Stimulated activated CD4-positive, alpha-beta T cell treated with anti-CD3 and anti-CD28 coated beads, TNF-alpha, amount 100 ng/mL, for 1 hour (primary cell): ENCODE results near the gene ATG5.

Source experiments
- DNase-seq, 3 donors: peaks; one replicate each; pipeline ENCODE4 v3.0.0-alpha.2; 2020; ENCODE audit warnings: low read depth in 3 of 3, low spot score in 1 of 3

ATG5 gene

GRCh38 chr6:106226676-106227075, 98.9 kb downstream of the ATG5 start:
- DNase-seq, result no peak

DNA sequence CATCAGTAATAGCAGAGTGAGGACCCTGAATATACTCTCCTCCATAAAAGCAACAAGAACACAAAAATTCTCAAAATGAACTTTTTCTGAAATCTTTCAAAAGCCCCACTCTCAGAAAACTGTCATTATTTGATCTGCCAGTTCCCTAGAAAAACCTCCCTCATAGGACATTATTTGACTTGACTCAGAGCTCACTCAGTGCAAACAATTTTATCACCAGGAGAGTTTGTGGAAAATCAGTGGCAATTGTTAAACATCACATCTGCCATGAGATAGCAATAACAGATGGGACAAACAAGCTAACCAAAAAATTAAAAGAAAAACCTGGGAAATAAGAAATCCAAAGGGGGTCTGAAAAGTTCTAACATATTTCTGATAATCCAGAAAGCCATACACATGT, 100.0 kb downstream of the ATG5 start:
- no peak for DNase-seq

DNA sequence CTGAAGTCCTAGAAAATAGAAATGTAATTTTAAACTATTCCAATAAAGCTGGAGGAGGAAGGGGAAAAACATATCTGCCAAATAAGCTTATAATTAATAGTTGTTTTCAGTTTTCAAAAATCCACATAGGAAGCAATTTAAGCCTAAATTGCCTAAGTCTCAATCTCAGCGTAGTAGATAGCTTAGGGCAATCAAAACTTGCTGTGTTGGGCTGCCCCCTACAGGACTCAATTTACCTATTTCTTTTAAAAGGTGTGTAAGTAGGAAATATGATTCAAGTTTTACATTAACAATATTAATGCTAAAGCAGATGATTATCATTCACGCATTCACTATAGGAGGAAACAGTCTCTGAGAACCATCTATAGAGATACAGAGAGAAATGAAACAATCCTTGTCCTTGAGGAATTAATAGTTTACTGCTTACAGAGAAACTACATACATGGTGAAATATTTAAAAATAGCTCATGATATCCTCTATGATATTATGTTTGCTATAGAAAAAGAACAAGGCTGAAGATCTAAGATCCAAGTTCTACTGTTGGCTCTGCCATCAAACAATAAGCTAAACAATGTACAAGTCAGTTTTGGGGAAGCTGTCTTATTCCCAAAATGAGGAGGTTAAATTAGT, 102.1 kb downstream of the ATG5 start:
- peak; percentile 25 to 48 (median 38) for DNase-seq

GRCh38 chr6:106220485-106220884, 105.1 kb downstream of the ATG5 start:
- no peak for DNase-seq

DNA sequence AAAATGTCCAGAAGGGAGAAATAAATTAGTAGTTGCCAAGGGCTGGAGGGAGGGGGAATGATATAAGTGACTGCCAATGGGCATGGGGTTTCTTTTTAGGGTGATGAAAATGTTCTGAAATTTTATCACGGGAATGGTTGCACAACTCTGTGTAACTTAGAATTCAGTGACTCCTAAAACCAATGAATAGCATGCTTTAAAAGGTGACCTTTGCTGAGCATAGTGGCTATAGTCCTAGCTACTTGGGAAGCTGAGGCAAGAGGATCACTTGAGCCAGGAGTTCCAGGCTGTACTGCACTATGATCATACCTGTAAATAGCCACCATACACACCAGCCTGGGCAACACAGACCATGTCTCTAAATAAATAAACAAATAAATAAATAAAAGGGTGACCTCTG, 109.0 kb downstream of the ATG5 start:
- DNase-seq, result no peak

DNA sequence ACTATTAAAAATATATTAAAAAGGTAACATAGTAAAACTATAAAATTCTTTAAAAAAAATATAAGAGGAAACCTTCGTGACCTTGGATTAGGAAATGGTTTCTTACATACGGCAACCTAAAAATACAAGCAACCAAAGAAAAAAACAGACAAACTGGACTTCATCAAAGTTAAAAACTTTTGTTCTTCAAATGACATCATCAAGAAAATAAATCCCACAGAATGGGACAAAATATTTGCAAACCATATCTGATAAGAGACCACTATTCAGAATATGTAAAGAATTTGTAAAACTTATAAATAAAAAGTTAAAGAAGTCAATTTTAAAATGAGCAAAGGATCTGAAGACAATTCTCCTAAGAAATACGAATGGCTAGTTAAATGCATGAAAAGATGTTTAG, 110.0 kb downstream of the ATG5 start:
- DNase-seq, result no peak

DNA sequence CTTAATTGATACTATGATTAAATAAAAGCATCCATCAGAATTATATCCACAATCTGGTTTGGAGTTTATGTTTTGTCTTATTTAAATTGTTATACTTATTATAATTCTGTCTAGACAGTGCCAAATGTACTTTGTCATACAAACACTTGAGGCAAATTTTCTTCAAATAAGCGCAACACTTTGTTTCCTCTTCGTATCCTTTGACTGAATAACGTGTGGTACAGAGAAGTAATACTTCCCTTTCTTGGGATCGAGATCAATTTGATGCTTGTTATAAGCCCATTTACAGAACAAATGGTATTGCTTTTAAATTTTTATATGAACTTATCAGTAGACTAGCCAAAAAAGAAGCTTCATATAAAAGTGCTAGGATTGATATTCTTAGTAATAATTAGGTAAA, 111.0 kb downstream of the ATG5 start:
- no peak for DNase-seq

GRCh38 chr6:106213660-106214289, 111.8 kb downstream of the ATG5 start:
- no peak for DNase-seq

DNA sequence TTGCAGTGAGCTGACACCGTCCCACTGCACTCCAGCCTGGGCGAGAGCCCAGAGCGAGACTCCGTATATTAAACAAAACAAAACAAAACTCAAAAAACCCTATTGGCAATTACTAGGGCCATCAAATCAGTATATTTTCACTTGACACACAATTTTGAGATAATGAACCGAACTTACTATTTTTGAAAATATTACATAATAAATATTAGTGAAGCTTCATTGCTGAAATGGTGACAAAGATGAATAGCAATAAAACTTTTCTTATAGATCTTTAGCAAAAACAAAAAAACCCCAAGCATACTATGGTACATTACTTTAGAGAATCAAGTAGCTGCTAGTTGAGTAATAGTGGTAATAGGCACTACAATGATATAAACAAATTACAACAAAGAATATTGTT, 113.0 kb downstream of the ATG5 start:
- no peak for DNase-seq

DNA sequence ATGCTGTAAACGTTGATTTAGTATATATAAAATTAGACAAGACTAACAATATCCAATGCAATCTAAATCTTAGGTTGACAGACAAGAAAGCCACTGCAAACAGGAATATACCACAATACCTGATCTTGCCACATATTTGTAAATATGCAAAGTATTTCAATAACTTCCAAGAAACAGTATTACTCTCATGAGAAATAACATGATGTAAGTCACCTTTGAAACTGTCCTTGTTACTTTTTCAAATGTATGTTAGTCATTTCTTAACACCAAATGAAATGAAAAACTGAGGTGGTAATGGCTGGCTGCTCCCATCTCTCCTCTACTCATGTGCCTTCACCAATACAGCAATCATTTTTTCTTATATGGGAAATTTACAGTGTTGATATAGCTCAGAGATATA, 118.7 kb downstream of the ATG5 start:
- DNase-seq, result no peak

DNA sequence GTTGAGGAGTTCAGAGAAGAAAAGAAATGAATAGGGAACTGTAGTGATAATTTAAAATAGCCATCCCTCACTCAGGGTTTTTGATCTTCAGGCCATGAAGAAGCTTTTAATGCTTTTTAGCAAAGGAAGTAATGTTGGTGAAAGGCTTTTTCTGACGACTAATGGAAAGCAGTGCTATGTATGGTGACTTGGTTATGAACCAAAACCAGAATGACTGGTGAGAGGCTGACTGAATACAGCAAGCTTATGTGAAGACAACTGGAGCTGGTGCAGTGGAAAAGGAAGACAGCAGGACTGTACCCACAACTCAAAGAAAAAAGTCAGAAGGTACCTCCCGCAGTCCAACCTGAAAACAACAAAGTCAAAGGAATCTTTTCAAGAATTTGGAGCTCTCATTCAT, 120.6 kb downstream of the ATG5 start:
- DNase-seq, result no peak

DNA sequence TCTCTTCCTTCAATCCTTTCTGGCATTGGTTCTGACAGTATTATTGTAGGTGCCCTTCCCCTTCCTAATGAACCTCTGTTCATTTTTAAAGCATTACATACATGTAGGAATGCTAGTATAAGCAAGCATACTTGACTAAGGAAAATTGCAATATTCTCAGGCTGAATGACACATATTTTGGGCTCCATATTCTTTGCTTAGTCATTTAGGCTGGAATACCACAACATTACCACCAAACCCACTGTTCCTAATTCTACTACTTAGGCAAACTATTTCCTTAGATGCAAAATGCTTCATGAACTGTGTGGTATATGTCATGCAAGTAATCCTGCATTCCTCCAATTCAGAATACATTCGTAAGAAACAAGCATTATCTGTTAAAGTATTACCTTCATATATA, 125.6 kb downstream of the ATG5 start:
- DNase-seq, result no peak

GRCh38 chr6:106199331-106199730, 126.2 kb downstream of the ATG5 start:
- no peak for DNase-seq

- DNase-seq, result no peak
Measured at GRCh38 chr6:106197441-106197840, 128.1 kb downstream of the ATG5 start.

GRCh38 chr6:106194949-106195921, 130.3 kb downstream of the ATG5 start:
- no peak for DNase-seq

- no peak for DNase-seq
Measured at GRCh38 chr6:106192824-106193223, 132.7 kb downstream of the ATG5 start.

DNA sequence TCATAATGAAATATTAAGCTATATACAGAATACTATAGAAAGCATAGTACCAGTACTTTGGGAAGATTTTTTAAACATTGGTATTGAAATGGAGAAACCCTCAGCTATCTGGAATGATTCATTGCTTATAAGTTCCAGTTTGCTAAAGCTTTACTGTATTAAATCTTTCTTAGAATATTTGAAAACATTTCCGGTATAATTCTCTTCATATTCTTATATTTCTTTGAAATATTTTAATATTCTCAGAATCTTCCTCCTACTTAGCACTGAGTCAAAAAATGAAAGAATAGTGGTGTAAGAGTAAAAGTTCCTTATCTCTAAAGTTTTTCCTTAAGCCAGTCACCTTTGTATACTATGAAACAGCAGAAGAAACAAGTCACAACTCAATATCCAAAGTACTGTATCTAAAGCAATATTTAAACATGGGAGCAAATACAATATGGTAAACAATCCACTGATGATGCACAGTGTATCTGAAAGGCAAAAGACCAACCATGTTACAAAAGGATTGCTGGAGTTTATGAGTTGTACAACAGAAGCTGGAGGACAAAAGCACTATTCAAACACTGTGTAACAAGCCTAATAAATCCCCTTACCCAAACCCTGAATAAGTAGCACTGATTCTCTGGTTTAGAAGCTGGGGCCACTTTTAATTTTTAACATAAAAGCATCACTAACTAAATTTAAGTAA, 137.3 kb downstream of the ATG5 start:
- no peak for DNase-seq

DNA sequence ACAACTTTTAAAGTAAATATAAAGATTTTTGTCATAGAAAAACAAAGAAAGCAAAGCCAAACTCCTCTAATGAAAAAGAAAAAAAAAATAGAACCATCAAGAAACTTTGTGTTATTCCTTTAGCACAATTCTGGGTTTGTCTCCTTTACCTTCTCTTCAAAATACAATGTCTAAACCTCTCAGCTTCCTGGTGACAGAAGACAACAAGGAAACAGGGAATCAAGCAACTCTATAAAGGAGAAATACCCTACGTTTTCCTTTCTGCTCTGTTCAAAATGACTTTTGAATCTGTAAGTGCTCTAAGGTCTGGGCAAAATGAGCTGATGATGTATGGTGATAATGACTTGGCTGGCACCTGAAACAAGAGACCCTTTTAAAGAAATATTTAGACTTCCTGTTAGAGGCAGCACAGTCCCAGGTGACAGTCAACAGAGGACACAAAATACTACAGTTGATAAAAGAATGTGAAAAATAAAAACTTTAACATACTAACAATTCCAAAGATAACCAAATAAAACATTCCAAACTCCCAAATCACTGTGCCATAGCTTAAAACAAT, 138.1 kb downstream of the ATG5 start:
- DNase-seq, result no peak

DNA sequence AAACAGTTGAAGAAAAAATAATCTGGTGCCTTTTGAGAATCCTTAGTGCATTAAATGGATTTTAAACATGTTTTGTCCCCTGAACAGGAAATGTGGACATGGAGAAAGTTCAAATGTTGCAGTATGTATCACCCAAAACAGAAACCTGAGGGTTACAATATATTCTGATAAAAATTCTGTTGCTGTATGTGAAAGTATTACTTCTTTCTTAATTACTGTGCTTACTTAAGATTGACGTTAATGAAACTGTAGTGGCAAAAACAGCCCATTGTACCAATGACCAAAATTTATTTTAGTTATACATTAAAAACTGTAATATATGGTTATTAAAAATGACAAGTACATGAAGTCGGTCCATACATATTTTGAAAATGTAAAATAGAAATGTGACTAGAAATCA, 138.8 kb downstream of the ATG5 start:
- no peak for DNase-seq

DNA sequence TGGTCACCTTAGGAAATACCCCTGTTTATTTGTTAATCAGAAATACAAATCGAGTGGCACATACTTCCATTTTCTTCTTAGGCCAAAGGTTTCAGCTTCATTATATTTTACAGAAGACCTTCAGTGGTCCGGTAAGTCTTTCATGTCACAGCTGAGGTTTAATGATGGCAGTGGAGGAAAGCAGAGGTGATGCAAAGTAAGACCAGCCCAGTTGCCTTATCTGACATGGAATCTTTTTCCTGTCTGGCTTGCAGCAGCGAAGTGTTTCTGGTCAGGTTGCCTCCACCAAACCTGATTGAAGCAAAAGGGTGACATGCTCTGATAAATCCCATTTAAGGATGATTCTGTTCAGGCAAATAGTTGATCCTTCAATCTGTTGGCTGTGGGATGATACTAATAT, 139.4 kb downstream of the ATG5 start:
- no peak for DNase-seq

GRCh38 chr6:106185615-106186014, 139.9 kb downstream of the ATG5 start:
- DNase-seq, result no peak
